HG02981 (cell line): Measurements from ENCODE around the gene TEAD4.

Experiments used
- ATAC-seq: cut with Tn5 transposase; IDR thresholded peaks from one replicate; pipeline ENCODE4 v1.9.1; 2021; ENCODE audit warnings: mild to moderate bottlenecking, moderate library complexity; ENCODE audit not compliant: unreplicated experiment

Gene TEAD4

GRCh38 chr12:2999265-2999841 lies 40.2 kb downstream of the TEAD4 start:
- no peak for ATAC-seq

- ATAC-seq: no peak
These were observed 41.5 kb downstream of the TEAD4 start for GRCh38 chr12:3000548-3001275.

DNA sequence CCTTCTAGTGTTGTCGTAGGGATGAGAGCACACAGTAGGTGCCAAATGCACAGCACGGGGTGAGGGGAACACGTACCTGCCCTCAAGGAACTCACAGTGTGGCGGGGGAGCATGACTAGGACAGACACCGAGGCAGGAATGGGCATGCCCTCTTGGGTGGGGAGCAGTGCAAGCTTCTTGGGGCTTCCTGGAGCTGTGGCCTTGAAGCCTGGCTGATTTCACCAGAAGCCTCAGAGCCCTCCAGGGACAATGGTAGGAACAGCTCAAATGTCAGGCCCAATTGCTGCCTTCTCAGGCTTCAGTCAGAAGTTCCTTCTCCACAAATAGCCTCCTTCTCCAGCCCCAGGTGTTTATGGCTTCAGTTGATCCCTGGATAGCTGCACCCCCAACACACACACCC lies 43.4 kb downstream of the TEAD4 start:
- no peak for ATAC-seq

- ATAC-seq: no peak
These were observed 44.3 kb downstream of the TEAD4 start for GRCh38 chr12:3003357-3003992.

- no peak for ATAC-seq
These were observed 45.7 kb downstream of the TEAD4 start for GRCh38 chr12:3004655-3005565.

DNA sequence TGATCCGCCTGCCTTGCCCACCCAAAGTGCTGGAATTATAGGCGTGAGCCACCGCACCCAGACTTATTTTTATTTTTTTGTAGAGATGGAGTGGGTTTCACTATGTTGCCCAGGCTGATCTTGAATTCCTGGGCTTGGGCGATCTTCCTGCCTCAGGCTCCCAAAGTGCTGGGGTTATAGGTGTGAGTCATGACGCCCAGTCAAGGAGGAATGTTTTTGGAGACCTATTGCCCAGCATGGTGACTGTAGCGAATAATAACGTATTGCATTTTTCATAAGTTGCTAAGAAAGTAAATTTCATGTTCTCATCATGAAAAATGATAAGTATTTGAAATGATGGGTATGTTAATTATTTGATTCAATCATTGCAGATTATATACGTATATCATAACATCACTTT lies 46.5 kb downstream of the TEAD4 start:
- ATAC-seq: no peak

GRCh38 chr12:3009780-3010179 lies 50.6 kb downstream of the TEAD4 start:
- no peak for ATAC-seq

GRCh38 chr12:3010214-3010930 lies 51.2 kb downstream of the TEAD4 start:
- no peak for ATAC-seq

- ATAC-seq: no peak
These were observed 53.6 kb downstream of the TEAD4 start for GRCh38 chr12:3012786-3013185.

DNA sequence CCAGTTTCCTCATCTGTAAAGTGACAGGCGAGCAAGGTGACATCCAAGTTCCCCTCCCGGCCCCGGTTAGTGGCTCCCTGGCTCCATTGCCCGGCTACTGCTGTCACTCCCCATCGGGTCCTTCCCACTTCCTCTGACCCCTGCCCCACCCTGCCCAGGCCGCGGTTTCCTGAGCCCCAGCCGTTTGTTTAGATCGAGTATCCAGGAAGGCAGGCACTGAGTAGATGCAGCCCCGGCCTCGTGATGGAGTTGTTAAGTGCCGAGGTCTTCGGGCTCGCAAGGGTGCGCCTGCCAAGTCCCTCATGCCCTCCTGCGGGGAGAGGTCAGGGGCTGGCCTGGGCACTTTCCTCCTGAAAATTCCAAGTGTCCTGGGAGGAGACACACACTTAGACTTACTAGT lies 55.4 kb downstream of the TEAD4 start:
- no peak for ATAC-seq

GRCh38 chr12:3015356-3015755 lies 56.2 kb downstream of the TEAD4 start:
- ATAC-seq: no peak

DNA sequence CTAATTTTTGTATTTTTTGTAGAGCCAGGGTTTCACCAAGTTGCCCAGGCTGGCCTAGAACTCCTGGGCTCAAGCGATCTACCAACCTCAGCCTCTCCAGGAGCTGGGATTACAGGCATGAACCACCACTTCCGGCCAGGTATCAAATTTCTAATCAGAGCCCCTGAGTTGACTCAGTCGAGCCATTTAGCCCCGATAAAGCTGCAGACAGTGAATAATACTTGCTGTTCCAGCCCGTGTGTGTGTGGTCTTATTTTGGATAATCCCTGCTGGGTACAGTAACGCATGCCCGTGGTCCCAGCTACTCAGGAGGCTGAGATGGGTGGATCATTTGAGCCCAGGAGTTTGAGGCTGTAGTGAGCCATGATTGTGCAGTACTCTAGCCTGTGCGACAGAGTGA lies 57.0 kb downstream of the TEAD4 start:
- ATAC-seq: no peak

DNA sequence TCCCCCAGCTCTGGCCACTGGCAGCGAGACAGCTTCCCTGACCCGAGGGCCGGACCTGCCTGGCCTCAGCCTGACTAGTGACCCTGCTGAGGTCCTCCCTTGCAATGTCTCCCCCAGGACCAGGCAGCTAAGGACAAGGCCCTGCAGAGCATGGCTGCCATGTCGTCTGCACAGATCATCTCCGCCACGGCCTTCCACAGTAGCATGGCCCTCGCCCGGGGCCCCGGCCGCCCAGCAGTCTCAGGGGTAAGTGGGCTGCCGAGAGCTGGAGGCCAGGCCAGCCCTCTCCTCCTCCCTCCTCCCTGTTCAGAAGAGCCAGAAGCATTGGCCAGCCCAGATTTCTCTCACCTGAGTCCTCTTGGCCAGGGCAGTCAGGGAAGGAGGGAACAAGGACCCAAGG lies 58.1 kb downstream of the TEAD4 start:
- ATAC-seq: no peak

DNA sequence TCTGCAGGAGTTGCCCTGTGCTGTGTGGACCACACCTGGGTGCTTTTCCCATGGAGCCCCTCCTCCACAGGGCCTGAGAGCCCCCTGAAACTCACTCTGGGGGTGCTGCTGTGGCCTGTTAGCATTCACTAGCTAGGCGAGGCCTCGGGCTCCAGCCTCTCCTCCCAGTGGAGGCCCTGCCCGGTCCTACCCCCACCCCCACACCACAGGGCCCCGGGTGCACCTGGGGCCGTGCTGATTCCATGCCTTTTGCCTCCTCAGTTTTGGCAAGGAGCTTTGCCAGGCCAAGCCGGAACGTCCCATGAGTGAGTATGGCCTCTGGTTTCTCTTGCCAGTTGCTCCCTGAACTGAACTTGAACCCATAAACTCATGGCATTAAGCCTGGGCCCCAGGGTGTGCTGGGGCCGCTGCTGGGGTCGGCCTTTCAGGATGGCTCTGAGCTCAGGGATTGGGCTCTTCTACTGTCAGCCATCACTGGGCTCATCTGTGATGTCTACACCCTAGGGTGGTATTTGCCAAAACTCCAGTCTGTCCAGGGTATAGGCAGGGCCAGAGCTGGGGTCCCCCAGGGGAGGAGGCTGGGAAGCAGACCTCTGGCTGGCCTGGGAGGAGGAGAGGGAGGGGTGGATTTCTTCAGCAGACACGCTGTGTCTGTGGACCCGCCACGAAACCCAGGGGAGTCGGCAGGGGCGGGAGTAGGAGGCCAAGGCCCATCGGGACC lies 59.2 kb downstream of the TEAD4 start:
- ATAC-seq: no peak

DNA sequence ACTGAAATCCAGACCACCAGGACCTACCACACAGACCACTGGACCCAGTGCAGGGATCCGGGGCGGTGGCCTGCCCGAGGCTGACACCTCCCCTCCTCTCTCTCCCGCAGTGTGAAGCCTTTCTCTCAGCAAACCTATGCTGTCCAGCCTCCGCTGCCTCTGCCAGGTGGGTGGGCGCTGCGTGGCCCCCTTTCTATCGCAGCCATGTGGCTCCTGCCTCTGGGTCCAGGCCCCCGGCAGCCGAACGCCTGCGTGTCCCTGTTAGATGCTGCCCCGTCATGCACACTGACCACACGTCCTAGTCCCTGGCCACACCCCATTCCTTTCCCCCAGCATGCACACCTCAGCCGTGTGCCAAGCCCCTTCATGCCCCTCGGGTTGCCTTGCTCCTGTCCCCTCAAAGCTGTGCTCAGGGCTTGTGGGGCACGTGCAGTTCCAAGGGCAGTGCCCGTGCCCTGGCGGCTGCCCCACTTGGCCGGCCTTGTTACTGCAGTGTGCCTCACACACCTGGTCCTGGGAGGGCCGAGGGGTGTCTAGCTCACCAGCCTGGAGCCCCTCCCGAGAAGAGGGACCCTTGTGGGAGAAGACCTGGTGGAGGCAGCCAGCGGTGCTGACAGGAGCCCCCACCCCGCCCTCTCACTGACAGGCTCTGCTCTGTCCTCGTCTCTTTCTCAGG lies 59.9 kb downstream of the TEAD4 start:
- ATAC-seq: no peak

DNA sequence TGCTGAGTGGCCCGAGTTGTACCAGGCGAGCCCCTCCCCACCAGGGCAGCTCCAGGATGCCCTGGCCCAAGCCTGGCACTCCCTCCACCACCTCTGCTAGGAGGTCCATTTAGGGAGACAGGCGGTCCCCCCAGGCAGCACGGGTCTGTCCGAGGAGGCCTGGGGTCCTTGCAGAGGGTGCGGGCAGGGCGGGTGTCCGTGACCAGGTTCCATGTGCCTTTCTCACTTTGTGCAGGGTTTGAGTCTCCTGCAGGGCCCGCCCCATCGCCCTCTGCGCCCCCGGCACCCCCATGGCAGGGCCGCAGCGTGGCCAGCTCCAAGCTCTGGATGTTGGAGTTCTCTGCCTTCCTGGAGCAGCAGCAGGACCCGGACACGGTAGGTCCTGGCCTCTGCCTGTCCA lies 61.2 kb downstream of the TEAD4 start:
- no peak for ATAC-seq

DNA sequence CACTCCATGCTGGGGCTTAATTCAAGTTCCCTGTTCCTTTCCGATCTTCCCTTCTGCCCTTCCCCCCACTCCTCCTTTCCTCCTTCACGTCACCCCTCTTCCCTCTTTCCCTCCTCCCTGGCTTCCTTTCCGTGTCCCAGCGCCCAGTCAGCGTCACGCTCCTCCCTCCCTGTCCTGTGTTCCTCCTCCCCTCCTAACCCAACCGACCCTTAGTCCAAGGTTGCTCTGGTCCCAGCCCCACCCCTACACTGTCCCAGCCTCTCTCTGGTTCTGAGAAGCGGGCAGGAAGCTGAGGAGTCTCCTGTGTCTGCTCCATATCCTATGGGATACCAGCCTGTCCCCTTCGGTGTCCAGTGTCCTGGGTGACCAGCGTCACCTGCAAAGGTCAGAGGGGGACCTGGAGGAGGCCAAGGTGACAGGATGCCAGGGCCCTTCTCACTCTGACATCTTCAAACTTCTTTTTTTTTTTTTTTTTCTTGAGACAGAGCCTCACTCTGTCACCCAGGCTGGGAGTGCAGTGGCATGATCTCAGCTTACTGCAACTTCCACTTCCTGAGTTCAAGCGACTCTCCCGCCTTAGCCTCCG lies 61.7 kb downstream of the TEAD4 start:
- no peak for ATAC-seq

DNA sequence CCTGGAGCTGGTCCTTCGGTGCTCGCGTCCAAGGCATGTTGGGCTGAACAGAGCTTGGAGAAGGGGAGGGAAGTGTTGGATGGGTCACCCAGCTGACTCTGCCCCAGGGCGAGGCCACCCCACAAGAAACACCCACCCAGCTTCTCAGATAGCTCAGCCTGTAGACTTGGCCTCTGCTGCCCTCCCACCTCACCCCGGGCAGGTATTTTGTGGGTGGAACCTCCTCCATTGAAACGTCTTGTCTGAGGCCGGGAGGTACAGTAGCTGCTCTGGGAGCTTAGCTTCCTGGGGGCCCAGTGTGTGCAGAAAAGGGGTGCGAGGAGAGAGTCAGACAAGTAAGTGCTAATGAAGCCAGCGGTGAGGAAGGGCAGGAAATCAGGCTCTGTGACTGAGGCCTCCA lies 63.2 kb downstream of the TEAD4 start:
- ATAC-seq: no peak

DNA sequence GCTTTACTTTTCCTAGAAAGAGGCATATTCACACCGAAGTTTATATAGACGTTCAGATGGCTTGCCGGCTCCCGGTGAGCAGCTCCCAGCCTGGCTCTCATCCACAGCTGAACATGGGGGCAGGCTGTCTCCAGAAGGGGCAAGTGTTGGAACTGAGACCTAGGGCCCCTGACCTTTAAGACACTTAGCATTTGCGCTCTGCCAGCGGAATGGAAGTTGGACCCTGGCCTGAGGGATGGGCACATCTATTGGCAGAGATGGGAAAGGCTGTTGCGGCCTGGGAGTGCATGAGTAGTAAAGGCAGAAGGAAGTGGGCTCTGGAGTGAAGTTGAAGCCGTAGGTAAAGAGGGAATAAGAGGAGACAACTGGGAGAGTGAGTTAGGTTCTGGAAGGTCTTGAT lies 63.8 kb downstream of the TEAD4 start:
- ATAC-seq: no peak
